Gastroesophageal sphincter (tissue), 4 donors: ENCODE results near the gene PPP6R3. TPM values are rescaled to one million over a fixed set of nuclear protein-coding genes. Genes with fewer than 3 reads are reported as not detected.
A peak's percentile ranks its signal among the peaks of the same experiment; 100 is the strongest.

Source experiments
- ATAC-seq: fragments of 150-250 bp; one replicate; pipeline ENCODE4 v1.9.1; 2016; ENCODE audit warnings: mild to moderate bottlenecking, moderate library complexity
- H3K27ac ChIP-seq, 4 donors: fragments of 200-600 bp; sonication (generic) in 3 of 4; 1 replicate in 3 of 4; 2 replicates in 1 of 4; pipeline ENCODE4 v1.5.1; 2016 to 2019
- H3K27me3 ChIP-seq: fragments of 200-600 bp; sonication (generic); one replicate; pipeline ENCODE4 v1.5.1; 2019
- H3K36me3 ChIP-seq, 2 donors: fragments of 200-600 bp; sonication (generic); one replicate each; pipeline ENCODE4 v1.5.1; 2019; ENCODE audit warnings: control low read depth in 1 of 2
- H3K4me1 ChIP-seq, 3 donors: fragments of 200-600 bp; sonication (generic); 1 replicate in 2 of 3; 2 replicates in 1 of 3; pipeline ENCODE4 v1.5.1; 2016 to 2019; ENCODE audit warnings: control low read depth in 2 of 3
- H3K4me3 ChIP-seq, 2 donors: fragments of 200-600 bp; sonication (generic); one replicate each; pipeline ENCODE4 v1.5.1; 2019; ENCODE audit warnings: mild to moderate bottlenecking in 1 of 2, moderate library complexity in 1 of 2
- H3K9me3 ChIP-seq, 3 donors: fragments of 200-600 bp; sonication (generic); one replicate each; pipeline ENCODE4 v1.5.1; 2017 to 2019; ENCODE audit warnings: control low read depth in 2 of 3
- CTCF ChIP-seq, 4 experiments: fragments of 200-600 bp in 2 of 4; fragments of 450-650 bp in 2 of 4; sonication (generic) in 1 of 4; IDR thresholded peaks; one replicate each; pipeline ENCODE4 v1.5.1; 2017 to 2019; ENCODE audit warnings: antibody characterized with exemption in 4 of 4, mild to moderate bottlenecking in 2 of 4, moderate library complexity in 2 of 4
- EP300 ChIP-seq: sonication (generic); formaldehyde crosslinking; IDR thresholded peaks from one replicate; pipeline ENCODE4 v1.6.1; 2017; ENCODE audit warnings: antibody characterized with exemption, mild to moderate bottlenecking
- POLR2A ChIP-seq, 2 donors: fragments of 450-650 bp; IDR thresholded peaks; one replicate each; pipeline ENCODE4 v1.6.1; 2017; ENCODE audit warnings: antibody characterized with exemption in 2 of 2, mild to moderate bottlenecking in 2 of 2, moderate library complexity in 1 of 2
- POLR2AphosphoS5 ChIP-seq: sonication (generic); formaldehyde crosslinking; IDR thresholded peaks from one replicate; pipeline ENCODE4 v1.6.1; 2017; ENCODE audit warnings: antibody characterized with exemption
- WGBS, 2 donors: methylation state at CpG; one replicate each; pipeline ENCODE4 v1.1.5; 2018; ENCODE audit warnings: low coverage in 1 of 2; 5-methylcytosine and 5-hydroxymethylcytosine counted together
- total RNA-seq, 4 donors: library from RNA; depleted of rRNA; stranded (reverse); fragments of >200 nt; gene quantifications; one replicate each; pipeline ENCODE4 v1.1.0, GENCODE V29; 2016

PPP6R3 gene
- total RNA-seq, 4 donors from 2014 or later = 128 to 164 (median 144) TPM

DNA sequence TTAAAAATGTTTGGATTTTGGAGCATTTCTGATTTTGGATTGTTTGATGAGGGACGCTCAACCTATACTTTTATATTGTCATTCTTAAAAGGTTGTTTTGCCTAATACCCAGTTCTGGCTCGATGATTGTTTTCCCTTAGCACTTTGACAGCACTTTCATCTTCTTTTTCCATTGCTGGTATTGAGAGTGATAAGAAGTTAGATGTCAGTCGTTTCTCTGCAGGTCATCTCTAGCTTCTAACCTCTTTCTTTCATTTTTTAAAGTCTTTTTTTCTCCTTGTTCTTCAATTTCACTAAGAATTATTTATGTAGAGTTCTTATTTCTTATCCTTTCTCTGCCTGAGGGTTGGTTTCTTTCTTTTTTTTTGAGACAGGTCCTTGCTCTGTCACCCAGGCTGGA lies 18.8 kb downstream of the PPP6R3 start:
- no peak for ATAC-seq
- Histone ChIP-seq H3K4me3 (no peak overlapping the region), H3K27me3 (no peaks in the 10 kb centered on the region), H3K36me3 (no peaks in the 10 kb centered on the region), H3K27ac (no peak overlapping the region), H3K4me1 (peaks cover 16 to 73% (median 21%) of the 10 kb centered on the region in 3 donors), H3K9me3 (no peaks in the 10 kb centered on the region)
- TF ChIP-seq POLR2A (IDR thresholded peaks at IDR 0.05) (no peak), CTCF (IDR thresholded peaks at IDR 0.05) (no peak), EP300 (no peak), POLR2AphosphoS5 (no peak)
- 75 to 79% methylated on average over 3 of the region's 3 CpGs for whole genome bisulfite sequencing, 2 donors

GRCh38 chr11:68480193-68480592 lies 19.6 kb downstream of the PPP6R3 start:
- TF ChIP-seq EP300 = no peak
- TF ChIP-seq POLR2A (IDR thresholded peaks at IDR 0.05) = no peak
- TF ChIP-seq CTCF (IDR thresholded peaks at IDR 0.05) = no peak
- no peak for TF ChIP-seq POLR2AphosphoS5
- H3K36me3 ChIP-seq = no peaks in the 10 kb centered on the region
- peaks cover 15 to 65% (median 21%) of the 10 kb centered on the region in 3 donors for H3K4me1 ChIP-seq
- no peak for ATAC-seq
- WGBS, 2 donors = 50 to 53% methylated on average over 2 of the region's 2 CpGs
- H3K27me3 ChIP-seq = no peaks in the 10 kb centered on the region
- H3K4me3 ChIP-seq = no peak overlapping the region
- H3K9me3 ChIP-seq = peaks cover 0 to 4% (median 0%) of the 10 kb centered on the region in 3 donors
- H3K27ac ChIP-seq = peak overlapping the region; percentile 6 to 76 (median 30)

GRCh38 chr11:68480852-68481510 lies 20.4 kb downstream of the PPP6R3 start:
- Histone ChIP-seq H3K4me3 (no peak overlapping the region), H3K4me1 (peaks cover 15 to 64% (median 21%) of the 10 kb centered on the region in 3 donors), H3K27me3 (no peaks in the 10 kb centered on the region), H3K27ac (peak overlapping the region in 3 of 4 donors; percentile 35 to 76 (median 69)), H3K36me3 (no peaks in the 10 kb centered on the region), H3K9me3 (peaks cover 0 to 4% (median 0%) of the 10 kb centered on the region in 3 donors)
- WGBS, 2 donors = 11% methylated on average over 3 of the region's 3 CpGs
- no peak for TF ChIP-seq POLR2A (IDR thresholded peaks at IDR 0.05)
- TF ChIP-seq EP300 = no peak
- no peak for TF ChIP-seq CTCF (IDR thresholded peaks at IDR 0.05)
- peak; percentile 30 for TF ChIP-seq POLR2AphosphoS5
- ATAC-seq = no peak

GRCh38 chr11:68481579-68482240 lies 21.2 kb downstream of the PPP6R3 start:
- H3K4me1 ChIP-seq = peaks cover 15 to 62% (median 21%) of the 10 kb centered on the region in 3 donors
- 62 to 74% methylated on average over 4 to 5 of the region's 6 CpGs for WGBS, 2 donors

More at GRCh38 chr11:68481579-68482240, 21.2 kb downstream of the PPP6R3 start:
- Histone ChIP-seq H3K27me3 (no peaks in the 10 kb centered on the region), H3K36me3 (no peaks in the 10 kb centered on the region), H3K4me3 (no peak overlapping the region), H3K27ac (peak overlapping the region; percentile 18 to 76 (median 52)), H3K9me3 (peaks cover 0 to 4% (median 0%) of the 10 kb centered on the region in 3 donors)
- TF ChIP-seq POLR2A (IDR thresholded peaks at IDR 0.05) (no peak), EP300 (no peak), CTCF (IDR thresholded peaks at IDR 0.05) (no peak), POLR2AphosphoS5 (no peak)
- no peak for ATAC-seq
